HG03097 (cell line): ENCODE data around the gene RRP12.

Experiments used
- ATAC-seq: cut with Tn5 transposase; IDR thresholded peaks from one replicate; pipeline ENCODE4 v1.9.1; 2021; ENCODE audit not compliant: unreplicated experiment, low FRiP score

Gene RRP12

DNA sequence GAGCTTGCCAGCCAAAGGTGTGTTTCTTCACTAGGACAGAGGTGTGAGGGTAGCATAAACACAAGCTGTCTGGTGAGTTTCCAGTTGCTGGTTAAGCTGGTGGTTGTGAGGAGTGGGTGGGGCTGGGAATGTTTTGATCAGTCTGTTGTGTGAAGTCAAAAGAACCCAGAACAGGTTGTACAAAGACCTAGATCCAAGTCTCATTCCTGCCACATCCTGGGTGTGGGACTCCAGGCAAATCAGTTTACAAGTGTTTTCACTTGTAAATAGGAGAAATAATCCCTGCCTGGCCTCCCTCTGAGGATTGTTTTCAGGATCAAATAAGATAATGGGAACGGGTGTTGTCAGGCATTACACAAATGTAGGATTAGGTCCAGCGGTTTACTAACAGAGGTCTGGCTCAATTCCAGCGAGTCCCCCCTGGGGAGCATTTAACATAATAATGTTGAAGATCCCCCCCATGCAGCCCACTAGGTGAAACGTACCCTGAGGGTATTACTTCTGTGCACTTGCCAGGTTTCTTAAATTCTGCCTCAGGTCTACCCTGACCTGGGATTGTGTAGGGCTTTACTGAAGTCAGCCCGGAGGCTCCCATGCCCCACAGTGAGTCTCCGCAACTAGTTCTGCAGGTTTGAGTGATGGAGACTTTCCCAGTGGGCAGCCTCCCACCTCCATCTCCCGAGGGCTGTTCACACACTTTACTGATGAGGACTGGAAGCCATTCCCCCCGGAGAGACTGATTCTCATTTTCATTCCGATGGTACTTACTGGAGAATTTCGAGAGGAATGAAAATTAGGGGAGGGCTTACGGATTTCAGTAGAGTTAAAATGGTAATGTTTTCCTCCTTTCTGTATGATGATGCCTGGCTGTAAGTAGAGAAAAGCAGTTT lies 64.0 kb downstream of the RRP12 start:
- ATAC-seq, result no peak

DNA sequence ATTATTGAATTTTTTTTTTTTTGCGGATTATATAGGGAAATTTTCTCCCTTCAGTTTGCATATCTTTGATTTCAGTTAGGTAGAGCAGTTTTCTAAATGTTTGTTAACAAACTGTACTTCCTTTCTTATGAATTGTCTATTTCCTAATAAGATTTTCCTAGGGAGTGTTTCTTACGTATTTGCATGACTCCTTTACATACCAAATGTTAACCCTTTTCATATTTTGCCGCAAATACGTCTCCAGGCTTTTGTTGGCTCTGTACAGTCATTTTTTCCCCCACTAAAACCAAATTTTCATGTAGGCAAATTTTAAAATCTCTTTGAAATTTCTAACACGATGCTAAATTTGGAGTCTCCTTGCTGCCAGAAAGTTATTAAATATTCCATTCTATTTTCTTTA lies 64.7 kb downstream of the RRP12 start:
- ATAC-seq, result no peak

DNA sequence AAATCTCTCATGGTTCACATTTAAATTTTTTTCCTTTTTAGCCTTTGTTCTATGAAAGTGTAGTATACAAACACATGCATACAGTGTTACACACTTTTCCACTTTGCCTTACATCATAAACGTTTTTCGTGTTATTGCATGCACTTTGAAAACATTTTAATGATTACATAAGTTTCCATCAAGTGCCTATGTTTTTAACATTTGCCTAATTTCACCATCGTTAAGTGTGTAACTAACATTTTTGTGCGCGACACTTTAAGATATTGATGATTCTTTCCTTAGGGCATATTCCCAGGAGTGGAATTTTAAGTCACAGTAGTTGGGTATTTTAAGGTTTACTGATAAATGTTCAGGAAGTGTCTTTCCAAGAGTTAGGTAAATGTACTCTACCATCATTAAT lies 65.1 kb downstream of the RRP12 start:
- no peak for ATAC-seq

DNA sequence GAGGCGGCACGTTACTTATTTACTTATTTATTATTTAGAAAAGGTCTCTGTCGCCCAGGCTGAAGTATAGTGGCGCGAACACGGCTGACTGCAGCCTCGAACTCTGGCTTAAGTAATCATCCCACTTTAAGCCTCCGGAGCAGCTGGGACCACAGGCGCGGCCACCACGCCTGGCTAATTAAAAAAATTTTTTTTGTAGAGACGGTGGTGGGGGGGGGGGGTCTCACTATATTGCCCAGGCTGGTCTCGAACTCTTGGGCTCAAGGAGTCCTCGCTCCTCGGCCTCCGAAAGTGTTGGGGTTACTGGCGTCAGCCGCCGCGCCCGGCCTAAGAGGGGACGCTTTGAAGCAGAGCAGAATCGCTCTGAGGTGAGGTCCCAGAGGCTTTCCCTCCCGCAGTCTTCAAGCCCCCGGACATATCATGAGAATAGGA lies 65.9 kb downstream of the RRP12 start:
- no peak for ATAC-seq

DNA sequence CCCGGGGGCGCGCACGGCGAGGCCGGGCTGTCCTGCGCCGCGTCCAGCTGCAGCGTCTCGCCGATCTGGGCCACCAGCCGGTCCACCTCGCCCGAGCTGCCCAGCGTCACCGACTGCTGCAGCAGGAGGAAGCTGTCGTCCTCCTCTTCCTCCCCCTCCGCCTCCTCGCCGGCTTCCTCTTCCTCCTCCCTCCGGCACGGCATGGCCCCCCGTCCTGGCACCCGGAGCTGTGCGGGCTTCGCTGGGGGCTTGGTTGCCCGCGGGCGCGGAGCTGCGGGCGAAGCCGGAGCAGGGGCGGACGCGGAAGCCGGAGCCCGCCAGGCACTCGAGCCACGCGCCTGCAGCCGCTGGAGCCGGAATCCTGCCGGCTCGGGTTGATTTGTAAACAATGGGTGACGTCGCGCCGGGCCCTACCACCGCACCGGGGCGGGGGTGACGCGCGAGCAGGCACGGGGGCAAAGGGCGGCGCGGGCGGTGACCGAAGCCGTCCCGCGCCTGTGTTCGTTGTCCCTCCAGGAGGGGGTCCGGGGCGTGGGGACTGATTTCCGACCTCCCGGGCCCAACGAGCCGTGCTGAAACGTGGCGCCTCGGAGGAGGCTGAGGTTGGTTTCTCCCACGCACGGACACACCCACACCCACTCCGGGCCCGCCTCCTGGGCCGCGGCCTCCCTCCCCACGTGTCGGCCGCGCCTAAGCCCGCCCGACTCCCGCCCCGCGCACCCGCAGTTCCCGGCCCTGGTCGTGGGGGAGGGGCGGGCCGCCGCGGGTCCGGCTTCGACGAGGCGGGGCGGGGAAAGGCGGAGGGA lies 66.6 kb downstream of the RRP12 start, which contains the start of gene FRAT2:
Gene FRAT2, minus strand, starts transcription at position 360 of the 806 bp plus-strand sequence. Its CDS starts 157 bp downstream, at position 203.
- ATAC-seq, result peak; percentile 70

DNA sequence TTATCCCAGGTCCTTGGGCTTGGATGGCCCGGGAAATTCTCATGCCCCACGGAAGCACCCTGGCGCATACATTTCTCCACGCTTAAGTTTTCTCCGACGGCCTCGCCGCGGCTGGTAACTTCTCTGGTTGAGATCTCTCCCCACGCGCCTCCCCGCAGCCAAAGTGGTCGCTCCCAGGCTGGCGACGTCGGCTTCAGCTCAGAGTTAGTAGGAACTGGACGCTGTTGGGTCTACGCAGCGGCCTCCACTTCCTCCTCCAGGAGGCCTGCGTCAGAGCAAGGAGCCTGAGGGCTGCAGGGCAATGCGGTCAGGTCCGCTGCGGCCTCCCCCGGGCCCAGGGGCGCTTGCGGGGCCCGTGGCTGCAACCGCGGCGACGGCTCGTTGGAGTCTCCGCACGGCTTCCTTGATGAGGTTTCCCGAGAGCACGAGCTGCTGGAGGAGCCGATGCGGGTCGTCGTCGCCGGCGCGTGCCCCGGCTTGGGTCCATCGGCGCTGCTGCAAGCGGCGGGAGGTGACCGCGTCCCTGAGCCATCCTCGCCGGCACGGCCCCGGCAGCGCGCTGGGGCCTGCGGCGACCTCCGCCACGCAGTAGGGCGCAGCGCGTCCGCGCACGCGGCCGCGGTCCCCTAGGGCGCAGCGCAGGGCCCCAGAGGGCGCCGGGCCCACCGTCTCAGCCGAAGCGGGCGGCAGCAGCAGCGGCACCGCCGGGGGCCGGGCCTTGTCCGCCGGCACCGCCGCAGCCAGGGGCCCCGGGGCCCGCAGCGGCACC lies 67.4 kb downstream of the RRP12 start:
- ATAC-seq, result peak; percentile 20

DNA sequence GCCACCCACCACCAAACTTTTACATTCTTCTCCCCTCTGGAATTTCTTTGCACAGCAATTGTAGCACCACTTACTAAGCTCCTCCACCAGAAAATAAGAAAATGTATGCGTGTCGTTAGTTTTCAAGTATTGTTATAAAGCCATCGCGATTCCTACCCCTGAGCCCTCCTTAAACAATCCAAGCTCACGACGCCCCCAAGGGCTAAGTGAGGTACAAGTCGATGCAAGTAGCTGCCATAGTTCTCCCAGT lies 67.9 kb downstream of the RRP12 start:
- ATAC-seq, result no peak

DNA sequence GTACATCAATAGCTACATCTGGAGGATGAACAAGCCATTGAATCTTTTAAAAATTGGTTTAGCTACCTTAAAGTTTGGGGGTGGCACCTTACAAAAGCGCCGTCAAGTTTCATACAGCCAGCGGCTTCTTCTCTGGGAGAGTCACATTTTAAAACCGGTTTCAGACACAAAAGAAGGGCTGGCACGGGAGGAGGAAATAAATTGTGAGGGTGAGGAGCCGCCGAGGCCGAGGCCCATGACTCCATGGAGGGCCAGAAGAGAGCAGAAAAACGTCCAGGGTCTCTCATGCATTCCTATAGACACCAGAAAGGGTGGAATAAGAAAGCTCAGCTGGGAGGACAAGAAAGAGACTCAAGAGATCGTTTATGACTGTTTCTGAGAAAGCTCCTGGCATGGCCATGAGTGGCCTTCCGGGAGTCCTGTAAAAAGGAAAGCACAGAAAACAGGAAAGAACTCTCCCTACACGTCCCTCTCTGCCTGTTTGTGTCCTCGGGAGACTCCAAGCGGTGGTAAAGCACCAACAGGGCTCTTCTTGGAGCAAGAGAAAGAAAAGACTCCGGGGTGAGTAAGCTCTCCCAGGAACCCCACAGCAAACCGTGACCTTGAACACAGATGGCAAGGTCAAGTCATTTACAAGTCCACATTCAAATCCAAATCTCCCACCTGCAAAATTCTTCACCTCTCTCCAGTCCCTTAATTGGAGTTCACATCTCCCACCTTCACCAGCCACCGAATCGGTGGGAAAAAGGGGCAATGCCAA lies 68.4 kb downstream of the RRP12 start:
- no peak for ATAC-seq

DNA sequence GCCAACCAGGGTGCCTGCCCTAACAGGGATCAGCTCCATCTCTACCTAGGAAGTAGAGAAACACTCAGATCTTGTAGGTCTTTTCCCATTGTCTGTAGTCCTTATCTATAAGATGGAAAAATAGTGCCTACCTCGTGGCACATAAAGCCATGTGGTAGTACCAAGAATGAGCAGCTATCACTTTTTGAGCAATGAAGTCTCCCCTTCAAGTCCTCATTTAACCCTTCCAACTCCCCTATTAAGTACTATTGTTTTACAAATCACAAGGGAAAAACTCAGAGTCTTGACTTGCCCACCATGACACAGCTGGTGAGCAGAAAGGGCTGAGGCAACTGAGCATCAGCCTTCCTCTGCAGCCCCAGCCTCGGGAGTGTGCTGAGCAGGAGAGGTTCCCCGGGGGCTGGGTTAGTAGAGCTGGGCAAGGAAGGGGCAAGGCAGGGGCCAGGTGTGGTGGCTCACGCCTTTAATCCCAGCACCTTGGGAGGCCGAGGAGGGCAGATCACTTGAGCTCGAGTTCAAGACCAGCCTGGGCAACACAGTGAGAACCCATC lies 69.9 kb downstream of the RRP12 start:
- ATAC-seq, result no peak

DNA sequence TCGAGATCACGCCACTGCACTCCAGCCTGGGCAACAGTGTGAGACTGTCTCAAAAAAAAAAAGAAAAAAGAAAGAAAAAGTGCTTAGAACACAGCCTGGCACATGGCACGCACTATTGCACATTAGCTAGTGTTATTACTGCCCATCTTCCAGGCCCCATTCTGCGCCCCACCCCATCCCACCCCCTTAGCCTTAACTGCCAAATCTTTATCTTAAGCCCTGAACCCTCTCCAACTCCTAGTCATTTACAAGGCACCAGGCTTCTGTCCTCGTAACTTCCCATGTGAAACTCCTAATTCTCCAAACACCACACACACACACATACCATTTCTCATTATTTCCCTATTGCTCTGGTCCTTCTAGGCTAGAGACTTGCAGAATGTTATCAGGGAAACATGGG lies 71.4 kb downstream of the RRP12 start:
- ATAC-seq, result no peak

DNA sequence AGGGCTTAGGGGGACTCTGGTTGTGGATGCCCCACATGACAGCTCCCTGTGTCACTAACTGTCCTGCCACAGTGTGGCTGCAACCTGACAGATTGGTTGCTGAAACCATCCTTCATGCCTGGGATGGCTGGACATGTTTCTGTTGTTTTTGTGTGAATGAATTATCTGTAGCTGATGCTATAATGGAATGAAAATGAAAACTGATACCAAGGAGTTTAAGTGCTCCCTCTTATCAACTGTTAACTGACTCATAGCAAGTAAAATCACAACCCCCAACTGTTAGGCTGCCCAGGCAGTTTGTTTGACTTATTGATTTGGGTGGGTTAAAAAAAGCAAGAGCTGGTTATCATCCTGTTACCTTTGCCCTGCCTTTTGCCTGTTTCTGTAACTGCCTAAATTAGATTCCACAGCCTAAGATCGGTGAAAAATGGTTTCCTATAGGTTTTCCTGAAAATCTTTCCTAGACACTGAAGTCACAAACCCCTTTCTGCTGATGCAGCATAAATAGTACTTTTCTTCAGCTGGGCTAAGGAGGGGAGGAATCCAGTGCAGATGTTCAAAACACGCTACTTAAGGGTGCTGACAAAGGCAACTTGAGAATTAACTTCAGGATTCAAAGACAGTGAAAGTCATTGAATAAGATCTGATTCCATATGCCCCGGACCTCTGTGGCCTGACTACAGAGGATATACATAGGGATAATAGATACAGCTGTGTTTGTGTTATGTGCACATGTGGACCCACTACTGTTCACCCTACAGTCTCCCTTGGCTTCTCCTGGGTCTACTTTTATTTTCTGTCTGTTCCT lies 72.3 kb downstream of the RRP12 start:
- ATAC-seq, result no peak

DNA sequence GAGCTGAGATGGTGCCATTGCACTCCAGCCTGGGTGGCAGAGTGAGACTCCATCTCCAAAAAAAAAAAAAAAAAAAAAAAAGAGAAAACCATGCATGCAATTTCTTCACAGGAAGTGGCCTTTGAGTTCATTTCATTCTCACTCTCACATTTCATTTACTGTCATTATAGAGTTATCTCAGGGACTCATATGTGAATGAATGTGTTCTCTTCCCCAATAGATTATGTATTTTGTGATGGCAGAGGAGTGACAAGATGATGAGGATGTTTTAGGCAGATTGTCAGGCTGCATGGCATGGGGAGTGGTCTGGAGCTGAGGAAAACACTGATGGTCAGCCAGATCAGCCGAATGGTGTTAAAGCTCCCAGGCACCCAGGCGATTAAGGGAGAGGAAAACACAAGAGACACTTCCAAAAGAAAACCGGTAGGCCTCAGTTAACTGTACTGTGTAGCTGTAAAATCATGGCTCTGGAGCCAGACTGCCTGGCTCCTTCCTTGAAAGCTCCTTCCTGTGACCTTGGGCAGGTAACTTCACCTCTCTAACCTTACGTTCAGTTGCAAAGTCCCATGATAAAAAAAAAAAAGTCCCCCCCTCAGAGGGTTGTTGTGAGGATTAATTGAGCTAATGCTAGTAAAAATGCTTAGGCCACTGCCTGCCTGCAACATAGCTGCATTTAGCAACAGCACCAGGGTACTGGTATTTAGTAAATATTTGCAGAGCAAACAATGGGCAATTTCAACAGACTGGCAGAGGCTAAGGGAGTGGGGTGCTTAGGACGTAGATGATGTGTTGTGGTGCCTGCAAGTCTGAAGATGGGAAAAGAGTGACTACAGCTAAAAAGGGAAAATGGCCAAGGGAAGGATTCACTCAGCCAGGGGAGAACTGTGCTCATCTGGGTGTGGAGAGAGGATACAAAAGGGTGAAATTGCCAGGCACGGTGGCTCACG lies 73.5 kb downstream of the RRP12 start:
- no peak for ATAC-seq

DNA sequence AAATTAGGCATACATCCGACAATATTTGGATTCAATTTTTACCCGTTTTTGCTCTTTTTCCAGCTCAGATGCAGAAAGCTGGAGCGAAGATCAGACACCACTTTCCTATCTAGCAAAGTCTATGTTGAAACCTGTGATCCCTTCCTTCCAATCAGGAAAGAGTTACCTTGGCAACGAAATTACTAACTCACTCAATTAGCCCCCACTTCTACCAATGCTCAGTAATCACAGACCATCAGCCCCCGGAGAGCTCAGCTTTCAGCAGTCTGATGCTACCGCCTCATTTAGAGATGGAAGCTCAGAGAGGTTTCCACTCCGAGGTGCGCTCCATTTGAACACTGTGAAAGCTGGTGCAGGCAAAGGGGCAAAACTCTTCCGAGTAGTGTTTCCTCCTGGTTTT lies 75.4 kb downstream of the RRP12 start:
- ATAC-seq, result no peak

DNA sequence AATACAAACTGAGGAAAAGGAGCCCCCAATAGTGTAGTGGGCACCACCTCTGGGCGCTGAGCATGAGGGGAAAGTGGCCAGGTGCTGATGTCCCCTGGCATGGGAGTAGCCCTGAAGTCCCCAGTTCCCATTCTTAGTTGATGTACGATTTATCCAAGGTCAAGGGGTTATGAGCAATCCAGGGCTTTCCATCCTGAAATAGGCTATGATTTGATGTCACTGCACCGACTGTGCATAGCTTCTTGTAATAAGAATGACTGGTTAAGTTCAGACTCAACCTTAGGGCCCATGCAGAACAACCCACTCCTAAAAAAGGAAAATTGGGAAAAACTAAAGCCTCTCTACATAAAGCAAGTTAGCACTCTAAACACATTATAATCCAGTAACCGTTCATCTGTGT lies 77.6 kb downstream of the RRP12 start:
- no peak for ATAC-seq

DNA sequence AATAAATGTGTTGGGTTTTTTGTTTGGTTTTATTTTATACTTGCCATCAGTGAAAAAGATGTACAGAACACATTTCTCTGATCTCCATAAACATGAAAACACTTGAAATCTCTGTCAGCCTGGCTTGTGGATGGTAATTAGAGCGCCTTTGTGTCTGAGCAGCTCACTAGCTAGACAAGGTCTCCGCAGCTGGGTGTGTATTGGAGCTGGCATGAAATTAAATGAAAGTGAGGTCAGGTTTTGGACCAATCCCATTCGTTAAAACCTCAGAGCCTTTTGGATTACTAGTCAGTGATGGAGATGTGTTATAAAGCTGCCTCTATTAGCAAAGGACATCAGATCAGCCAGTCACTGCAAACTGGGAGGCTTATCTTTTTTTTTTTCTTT lies 79.3 kb downstream of the RRP12 start:
- ATAC-seq, result no peak

DNA sequence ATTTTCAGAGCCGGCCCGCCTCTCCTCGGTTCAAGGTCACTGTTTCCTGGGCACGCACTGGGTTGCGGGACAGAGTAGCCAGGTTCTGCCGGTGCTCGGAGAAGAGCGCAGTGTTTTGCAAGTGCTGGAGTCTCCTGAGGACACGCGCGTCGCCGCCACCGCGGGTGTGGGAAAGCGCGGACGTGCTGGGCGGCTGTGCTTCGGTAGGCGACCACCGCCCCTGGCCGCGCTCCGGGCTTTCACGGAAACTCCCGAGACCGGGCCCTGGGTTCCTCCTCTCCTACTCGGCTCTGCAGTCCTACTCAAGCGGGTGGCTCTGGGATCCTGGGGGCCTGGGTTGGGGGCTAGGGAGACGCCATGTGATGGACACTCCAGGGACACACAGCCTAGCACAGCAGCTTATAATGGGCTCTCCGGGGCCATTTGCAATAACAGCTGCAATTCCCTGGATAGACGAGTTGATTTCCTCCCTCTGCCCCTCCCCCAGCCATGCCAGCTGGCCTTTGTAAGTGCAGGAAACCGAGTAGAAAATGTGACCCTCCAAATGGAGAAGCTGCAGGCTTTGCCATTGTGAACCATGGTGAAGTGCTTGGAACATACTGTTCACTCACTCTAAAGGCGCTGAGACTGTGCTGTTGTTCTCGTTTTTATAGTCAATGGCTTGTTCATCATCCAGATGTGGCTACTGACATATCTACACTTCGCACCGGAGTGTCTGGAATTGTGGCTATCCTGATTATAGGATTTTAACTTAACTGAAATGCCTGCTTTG lies 79.9 kb downstream of the RRP12 start:
- no peak for ATAC-seq

DNA sequence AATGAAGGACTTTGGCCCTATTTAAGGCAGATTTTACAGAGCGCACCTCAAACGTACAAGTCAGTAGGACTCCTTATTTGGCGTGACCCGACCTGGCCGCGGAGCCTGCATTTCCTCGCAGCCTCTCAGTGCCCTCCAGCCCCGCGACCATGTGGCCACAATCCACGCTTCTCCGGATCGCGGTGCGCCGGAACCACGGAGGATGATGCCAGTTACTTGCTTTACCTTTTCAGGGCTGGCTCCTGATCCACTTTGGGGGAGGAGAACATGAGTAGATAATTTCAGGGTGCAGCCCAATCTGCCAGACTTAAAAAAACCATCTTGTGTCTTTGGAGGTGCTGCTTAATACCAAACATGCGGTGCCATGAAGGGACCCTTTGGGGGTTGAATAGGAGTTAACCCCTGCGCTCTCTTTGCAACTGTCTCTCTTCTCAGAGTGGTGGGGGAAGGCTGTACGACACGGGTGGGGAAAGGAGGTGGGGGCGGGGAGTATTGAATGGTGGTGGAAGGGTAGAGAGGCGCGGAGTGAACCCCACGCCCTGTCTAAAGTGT lies 80.6 kb downstream of the RRP12 start:
- peak; percentile 13 for ATAC-seq
